HCT116 (cell line): ENCODE data around the gene APC2. TPM values are rescaled to one million over a fixed set of nuclear protein-coding genes. Genes with fewer than 3 reads are reported as not detected.

ENCODE experiments used
- ATAC-seq: fragments of 200-7000 bp; cut with Tn5 transposase; 2 replicates; pipeline ENCODE4 v1.9.1; 2020; ENCODE audit warnings: mild to moderate bottlenecking, moderate library complexity
- BruUV-seq: library from RNA; stranded (reverse); fragments of 400-500 nt; replicated peaks from 2 replicates; lab custom pipeline; 2021; lab: Mats Ljungman, UMichigan
- CTCF ChIA-PET: fragments of 300-600 bp; sonication (Branson Sonifier 250); formaldehyde crosslinking; loops from one replicate; lab custom pipeline; 2021; ENCODE audit warnings: antibody characterized with exemption; lab: Charles Lee
- POLR2A ChIA-PET: fragments of 300-600, 350-600 bp; sonication (Branson Sonifier 250); formaldehyde crosslinking; loops from one replicate; lab custom pipeline; 2021; ENCODE audit warnings: antibody characterized with exemption; lab: Charles Lee
- RAD21 ChIA-PET, 2 experiments: fragments of 300-600 bp; sonication (Branson Sonifier 250); formaldehyde crosslinking; loops; one replicate each; lab custom pipeline; 2023; ENCODE audit warnings: low total read pairs in 2 of 2; ENCODE audit not compliant: uncharacterized antibody in 2 of 2, unreplicated experiment in 2 of 2, low non-redundant PET in 1 of 2; lab: Charles Lee
- DNase-seq: peaks from one replicate; pipeline ENCODE4 v3.0.0-alpha.2; 2010; ENCODE audit warnings: low read depth, low spot score
- H2AFZ ChIP-seq: fragments of 200-600 bp; shearing (Covaris generic), sonication (generic); 2 replicates; pipeline ENCODE4 v1.6.1; 2017; ENCODE audit warnings: low read depth, mixed run types, mixed read lengths, antibody characterized with exemption, low read length; ENCODE audit not compliant: poor library complexity, severe bottlenecking
- H3K27ac ChIP-seq: 2 replicates; pipeline ENCODE4 v1.5.1; 2012; ENCODE audit warnings: low read depth, low read length
- H3K27me3 ChIP-seq: fragments of 200-600 bp; sonication (generic); 2 replicates; pipeline ENCODE4 v1.6.1; 2016; ENCODE audit warnings: mixed run types, low read length, mixed read lengths; ENCODE audit not compliant: insufficient read depth
- H3K36me3 ChIP-seq, 2 experiments: fragments of 200-500 bp in 1 of 2; fragments of 200-600 bp in 1 of 2; sonication (Bioruptor generic) in 1 of 2; sonication (generic) in 1 of 2; 2 replicates each; pipeline versions ENCODE4 v1.5.1 to v1.6.1; 2014 to 2016; ENCODE audit warnings: low read length in 2 of 2, inconsistent platforms in 1 of 2, mixed read lengths in 1 of 2, mixed run types in 1 of 2; ENCODE audit not compliant: insufficient read depth in 2 of 2, control insufficient read depth in 1 of 2
- H3K4me1 ChIP-seq, 2 experiments: fragments of 200-600 bp in 1 of 2; sonication (generic) in 1 of 2; 2 replicates each; pipeline versions ENCODE4 v1.5.1 to v1.6.1; 2012 to 2017; ENCODE audit warnings: low read length in 2 of 2, inconsistent platforms in 1 of 2, mild to moderate bottlenecking in 1 of 2, mixed read lengths in 1 of 2, mixed run types in 1 of 2, moderate library complexity in 1 of 2; ENCODE audit not compliant: insufficient read depth in 2 of 2, control insufficient read depth in 1 of 2
- H3K4me2 ChIP-seq: fragments of 200-600 bp; sonication (generic); 2 replicates; pipeline ENCODE4 v1.6.1; 2017; ENCODE audit warnings: mixed run types, low read length, mixed read lengths
- H3K4me3 ChIP-seq, 2 experiments: fragments of 200-600 bp in 1 of 2; sonication (generic) in 1 of 2; replicated peaks in 1 of 2; 2 replicates each; pipeline ENCODE4 v1.5.1; 2011 to 2016; ENCODE audit warnings: low read length in 2 of 2, control low read depth in 1 of 2, low read depth in 1 of 2, mild to moderate bottlenecking in 1 of 2, mixed read lengths in 1 of 2, mixed run types in 1 of 2
- H3K79me2 ChIP-seq: fragments of 200-600 bp; sonication (generic); 2 replicates; pipeline ENCODE4 v1.6.1; 2017; ENCODE audit warnings: mild to moderate bottlenecking, mixed run types, low read length, moderate library complexity, mixed read lengths; ENCODE audit not compliant: insufficient read depth
- H3K9ac ChIP-seq: fragments of 200-600 bp; sonication (generic); 2 replicates; pipeline ENCODE4 v1.6.1; 2016; ENCODE audit warnings: low read length, mixed read lengths
- H3K9me2 ChIP-seq: fragments of 200-600 bp; sonication (generic), shearing (Covaris generic); 2 replicates; pipeline ENCODE4 v1.6.1; 2017; ENCODE audit warnings: mixed run types, mild to moderate bottlenecking, moderate library complexity; ENCODE audit not compliant: insufficient read depth
- H3K9me3 ChIP-seq, 2 experiments: fragments of 200-500 bp in 1 of 2; fragments of 200-600 bp in 1 of 2; sonication (Bioruptor generic) in 1 of 2; sonication (generic) in 1 of 2; 2 replicates each; pipeline ENCODE4 v1.6.1; 2014 to 2017; ENCODE audit warnings: low read length in 2 of 2, mixed read lengths in 2 of 2, inconsistent platforms in 1 of 2, low read depth in 1 of 2, mild to moderate bottlenecking in 1 of 2, mixed run types in 1 of 2, moderate library complexity in 1 of 2; ENCODE audit not compliant: control insufficient read depth in 1 of 2, insufficient read depth in 1 of 2
- H4K20me1 ChIP-seq: fragments of 200-600 bp; sonication (generic), shearing (Covaris generic); 2 replicates; pipeline ENCODE4 v1.6.1; 2017; ENCODE audit warnings: mixed run types, mild to moderate bottlenecking, moderate library complexity; ENCODE audit not compliant: insufficient read depth
- ATF3 ChIP-seq: IDR thresholded peaks from 2 replicates; pipeline ENCODE4 v1.6.1; 2012
- ELF1 ChIP-seq: IDR thresholded peaks from 2 replicates; pipeline ENCODE4 v1.6.1; 2012; ENCODE audit warnings: low read depth, borderline replicate concordance
- EZH2 ChIP-seq: fragments of 200-600 bp; sonication (generic); IDR thresholded peaks from 2 replicates; pipeline ENCODE4 v1.6.1; 2017; ENCODE audit warnings: antibody characterized with exemption, mixed run types
- EZH2phosphoT487 ChIP-seq: fragments of 200-600 bp; IDR thresholded peaks from 2 replicates; pipeline ENCODE4 v1.6.1; 2018; ENCODE audit warnings: antibody characterized with exemption, borderline replicate concordance
- FOSL1 ChIP-seq: IDR thresholded peaks from 2 replicates; pipeline ENCODE4 v1.6.1; 2012; ENCODE audit warnings: low read depth
- JUND ChIP-seq: IDR thresholded peaks from 2 replicates; pipeline ENCODE4 v1.6.1; 2012
- MAX ChIP-seq: IDR thresholded peaks from 2 replicates; pipeline ENCODE4 v1.6.1; 2012
- RAD21 ChIP-seq: IDR thresholded peaks from 2 replicates; pipeline ENCODE4 v1.6.1; 2012; ENCODE audit warnings: low read depth, mild to moderate bottlenecking
- SIN3A ChIP-seq: IDR thresholded peaks from 2 replicates; pipeline ENCODE4 v1.6.1; 2012; ENCODE audit warnings: low read depth
- SRF ChIP-seq: IDR thresholded peaks from 2 replicates; pipeline ENCODE4 v1.6.1; 2012; ENCODE audit warnings: low read depth
- ZFX ChIP-seq: fragments of 450-650 bp; IDR thresholded peaks from 2 replicates; pipeline ENCODE4 v1.6.1; 2017
- ZNF274 ChIP-seq: fragments of 200-500 bp; sonication (Bioruptor generic); IDR thresholded peaks from 2 replicates; pipeline ENCODE4 v1.6.1; 2014; ENCODE audit warnings: mild to moderate bottlenecking, low read depth, low read length, inconsistent platforms
- intact Hi-C: fragments of 100-400 bp; cut with micrococcal nuclease; formaldehyde crosslinking; loops from 2 replicates; pipeline ENCODE4 v1.10.0; 2022
- total RNA-seq: library from RNA; stranded (reverse); gene quantifications from one replicate; pipeline ENCODE4 v1.2.1, GENCODE V29; 2021; ENCODE audit not compliant: unreplicated experiment

APC2 gene
- total RNA-seq, 1 experiment from 2014 or later: 1.6 TPM

GRCh38 chr19:1426736-1427135 is 23.2 kb upstream of the APC2 start:
- TF ChIP-seq ZNF274 (no peak), EZH2 (no peak), ZFX (no peak), SRF (no peak), ELF1 (no peak), EZH2phosphoT487 (no peak)
- Histone ChIP-seq H3K9me2 (no peaks in the 10 kb centered on the region), H3K36me3 (peaks cover 48 to 66% of the 10 kb centered on the region in 2 experiments), H3K79me2 (peaks cover 87% of the 10 kb centered on the region), H3K4me1 (no peaks in the 10 kb centered on the region), H3K27me3 (no peaks in the 10 kb centered on the region), H3K4me3 (no peak overlapping the region), H3K27ac (no peak overlapping the region), H3K9ac (no peak overlapping the region), H2AFZ (no peak overlapping the region), H3K9me3 (no peaks in the 10 kb centered on the region), H3K4me2 (no peak overlapping the region), H4K20me1 (no peaks in the 10 kb centered on the region)
- DNase-seq (no peak), ATAC-seq (no peak)
- BruUV-seq: no TSS peak
- CTCF ChIA-PET: no interaction called here
- RAD21 ChIA-PET: no interaction called here
- intact Hi-C loops: no loop called here
- POLR2A ChIA-PET: no interaction called here

GRCh38 chr19:1427221-1427920 is 22.6 kb upstream of the APC2 start:
- BruUV-seq: no TSS peak
- H3K4me2 ChIP-seq: no peak overlapping the region
- intact Hi-C loops: no loop called here
- no peak overlapping the region for H2AFZ ChIP-seq
- DNase-seq: no peak
- no peaks in the 10 kb centered on the region for H3K4me1 ChIP-seq
- ChIA-PET RAD21 (no interaction called here), POLR2A (no interaction called here), CTCF (no interaction called here)
- TF ChIP-seq SRF (no peak), SIN3A (no peak), ZFX (no peak), MAX (no peak), JUND (no peak), ZNF274 (no peak), ATF3 (no peak), RAD21 (no peak), FOSL1 (no peak)
- no peaks in the 10 kb centered on the region for H4K20me1 ChIP-seq
- H3K79me2 ChIP-seq: peaks cover 87% of the 10 kb centered on the region
- no peaks in the 10 kb centered on the region for H3K27me3 ChIP-seq
- H3K36me3 ChIP-seq: peaks cover 48 to 68% of the 10 kb centered on the region in 2 experiments
- H3K4me3 ChIP-seq: no peak overlapping the region
- no peaks in the 10 kb centered on the region for H3K9me2 ChIP-seq
- H3K27ac ChIP-seq: no peak overlapping the region
- no peaks in the 10 kb centered on the region for H3K9me3 ChIP-seq
- no peak for ATAC-seq
- H3K9ac ChIP-seq: no peak overlapping the region
